ENCODE results near the gene MOV10L1.
"Not testable (repeated sequence)": the region's sequence is repeated elsewhere in the genome, so short reads cannot be mapped to it uniquely, and the experiment has no call there.

Gene MOV10L1

DNA sequence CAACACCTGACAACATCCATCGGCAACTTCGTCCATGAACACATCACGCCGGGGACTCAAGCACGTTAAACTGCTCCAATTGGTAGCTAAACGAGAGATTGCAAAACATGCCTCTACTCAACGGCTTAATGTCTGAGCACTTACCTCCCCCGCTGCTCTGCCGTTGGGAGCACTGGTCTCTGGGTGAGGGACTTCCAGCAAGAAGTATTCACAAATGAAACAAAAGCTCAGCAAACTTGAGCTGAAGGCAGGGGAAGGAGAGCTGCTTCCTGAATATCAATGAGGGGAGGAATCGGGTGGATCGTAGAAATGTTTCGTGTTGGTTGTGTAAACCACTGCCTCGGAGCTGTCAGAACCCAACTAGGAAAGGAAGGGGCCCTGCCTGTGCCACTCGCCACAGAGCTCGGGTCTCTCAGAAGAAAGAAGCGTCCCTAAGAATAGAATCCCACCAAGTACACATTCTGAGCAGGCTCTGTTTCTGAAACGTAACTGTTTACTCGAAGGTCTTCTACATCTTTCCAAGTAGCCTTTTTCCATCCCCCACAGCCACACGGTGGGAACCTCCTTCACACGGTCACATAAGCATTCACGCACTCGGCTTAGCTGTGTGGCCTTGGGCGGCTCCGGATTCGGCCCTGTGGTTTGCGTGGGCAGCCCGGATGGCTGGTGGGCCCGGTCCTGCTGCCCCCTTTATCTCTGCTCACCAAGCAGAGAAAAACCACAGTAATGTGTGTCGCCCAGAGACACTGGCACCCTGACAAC, 4.4 kb upstream of the MOV10L1 start, which contains the start of gene MLC1:
MLC1 (minus strand) TSS at position 216 of the 762 bp plus-strand sequence. CDS start 524 bp downstream, outside the sequence.
- Histone ChIP-seq H3K27me3 (no peaks in the 10 kb centered on the region), H3K9me3 (no peaks in the 10 kb centered on the region), H3K36me3 (no peaks in the 10 kb centered on the region), H3K4me3 (ENCODE audit: low read depth, low read length) (no peak within 1 kb of the TSS), H3K4me1 (no peaks in the 10 kb centered on the region)
- no peak for DNase-seq
- TF ChIP-seq CTCF (IDR thresholded peaks at IDR 0.05; ENCODE audit: low read depth, low read length), result no peak

GRCh38 chr22:50086526-50086925, 3.3 kb upstream of the MOV10L1 start:
- DNase-seq, result no peak
- Histone ChIP-seq H3K27me3 (no peaks in the 10 kb centered on the region), H3K4me3 (ENCODE audit: low read depth, low read length) (no peak overlapping the region), H3K36me3 (no peaks in the 10 kb centered on the region), H3K9me3 (no peaks in the 10 kb centered on the region), H3K4me1 (no peaks in the 10 kb centered on the region)
- TF ChIP-seq CTCF (IDR thresholded peaks at IDR 0.05; ENCODE audit: low read depth, low read length), result no peak

DNA sequence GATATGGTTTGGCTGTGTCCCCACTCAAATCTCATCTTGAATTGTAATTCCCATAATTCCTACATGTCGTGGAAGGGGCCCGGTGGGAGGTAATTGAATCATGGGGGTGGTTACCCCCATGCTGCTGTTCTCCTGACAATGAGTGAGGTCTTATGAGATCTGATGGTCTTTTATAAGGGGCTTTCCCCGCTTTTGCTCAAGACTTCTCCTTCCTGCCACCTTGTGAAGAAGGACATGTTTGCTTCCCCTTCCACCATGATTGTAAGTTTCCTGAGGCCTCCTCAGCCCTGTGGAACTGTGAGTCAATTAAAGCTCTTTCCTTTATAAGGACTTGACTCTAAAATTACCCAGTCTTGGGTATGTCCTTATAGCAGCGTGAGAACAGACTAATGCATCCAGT, 2.8 kb upstream of the MOV10L1 start:
- H3K4me3 ChIP-seq (ENCODE audit: low read depth, low read length); H3K9me3 ChIP-seq; H3K36me3 ChIP-seq; DNase-seq; H3K27me3 ChIP-seq; H3K4me1 ChIP-seq: not testable (repeated sequence)

DNA sequence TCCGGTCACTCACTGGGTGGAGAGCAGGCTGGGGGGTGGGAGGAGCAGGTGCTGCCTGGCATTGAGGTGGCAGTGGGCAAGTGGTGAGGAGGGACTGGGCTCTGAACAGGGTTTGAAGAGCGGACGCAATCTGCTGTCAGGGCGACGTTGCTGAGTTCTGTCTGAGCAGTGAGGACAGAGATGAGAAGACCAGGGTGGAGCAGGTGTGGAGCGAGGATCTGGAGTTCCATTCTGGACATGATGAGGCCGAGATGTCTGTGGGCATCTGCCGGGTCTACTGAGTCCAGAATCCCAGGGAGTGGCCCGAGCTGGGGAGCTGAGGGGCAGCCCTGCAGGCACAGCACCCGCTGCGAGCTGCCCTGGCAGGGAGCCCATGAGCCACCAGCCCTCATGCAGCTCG, 2.2 kb upstream of the MOV10L1 start:
- Histone ChIP-seq H3K4me3 (ENCODE audit: low read depth, low read length) (no peak overlapping the region), H3K4me1 (no peaks in the 10 kb centered on the region), H3K9me3 (no peaks in the 10 kb centered on the region), H3K36me3 (no peaks in the 10 kb centered on the region), H3K27me3 (no peaks in the 10 kb centered on the region)
- no peak for TF ChIP-seq CTCF (IDR thresholded peaks at IDR 0.05; ENCODE audit: low read depth, low read length)
- no peak for DNase-seq

DNA sequence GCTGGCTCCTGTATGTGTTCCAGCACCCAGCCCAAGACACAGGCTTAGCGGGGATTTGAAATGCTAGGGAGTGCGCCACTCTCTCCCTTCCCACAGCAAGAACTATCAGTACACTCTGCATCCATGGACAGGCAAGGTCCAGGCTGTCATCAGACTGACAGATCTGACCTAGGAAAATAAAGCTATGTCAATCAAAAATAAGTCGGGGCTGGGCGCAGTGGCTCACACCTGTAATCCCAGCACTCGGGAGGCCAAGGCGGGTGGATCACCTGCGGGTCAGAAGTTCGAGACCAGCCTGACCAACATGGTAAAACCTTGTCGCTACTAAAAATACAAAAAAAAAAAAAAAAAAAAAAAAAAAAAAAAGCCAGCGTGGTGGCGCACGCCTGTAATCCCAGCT, 1.7 kb upstream of the MOV10L1 start:
- no peak overlapping the region for H3K4me3 ChIP-seq (ENCODE audit: low read depth, low read length)
- H3K36me3 ChIP-seq, result no peaks in the 10 kb centered on the region
- no peak for DNase-seq
- no peaks in the 10 kb centered on the region for H3K4me1 ChIP-seq
- no peaks in the 10 kb centered on the region; the same call in 1 of the 2 replicates for H3K27me3 ChIP-seq
- no peaks in the 10 kb centered on the region for H3K9me3 ChIP-seq
- no peak for TF ChIP-seq CTCF (IDR thresholded peaks at IDR 0.05; ENCODE audit: low read depth, low read length)

DNA sequence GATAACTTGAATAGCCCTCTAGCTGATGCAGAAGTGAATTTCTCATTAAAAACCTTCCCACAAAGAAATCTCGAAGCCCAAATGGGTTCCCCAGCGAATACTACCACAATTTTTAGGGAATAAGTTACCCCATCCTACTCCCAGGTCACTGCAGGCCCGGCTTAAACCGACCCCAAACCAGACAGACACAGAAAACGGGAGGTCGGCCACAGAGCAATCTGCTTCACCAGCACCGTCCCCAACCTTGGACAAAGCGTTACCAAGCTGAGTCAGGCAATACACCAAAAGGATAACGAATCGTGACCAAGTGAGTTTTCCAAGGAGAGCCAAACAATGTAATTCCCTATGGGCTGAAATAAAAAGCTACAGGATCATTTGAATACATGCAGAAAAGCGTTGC, 575 bp upstream of the MOV10L1 start:
- Histone ChIP-seq H3K36me3 (no peaks in the 10 kb centered on the region), H3K9me3 (no peaks in the 10 kb centered on the region), H3K4me1 (no peaks in the 10 kb centered on the region), H3K27me3 (no peaks in the 10 kb centered on the region; the same call in 1 of the 2 replicates), H3K4me3 (ENCODE audit: low read depth, low read length) (no peak overlapping the region)
- TF ChIP-seq CTCF (IDR thresholded peaks at IDR 0.05; ENCODE audit: low read depth, low read length), result no peak
- DNase-seq, result no peak
